Smooth muscle cell of bladder (primary cell): ENCODE data around the gene ERG28. TPM values are rescaled to one million over a fixed set of nuclear protein-coding genes. Genes with fewer than 3 reads are reported as not detected.

Experiments
- total RNA-seq: library from RNA; depleted of rRNA; stranded (reverse); fragments of >200 nt; gene quantifications from 2 replicates; pipeline ENCODE4 v1.2.3, GENCODE V29; 2014

ERG28 gene, protein sequence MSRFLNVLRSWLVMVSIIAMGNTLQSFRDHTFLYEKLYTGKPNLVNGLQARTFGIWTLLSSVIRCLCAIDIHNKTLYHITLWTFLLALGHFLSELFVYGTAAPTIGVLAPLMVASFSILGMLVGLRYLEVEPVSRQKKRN
- total RNA-seq = 7.4 and 8.0 TPM in 2 replicates

DNA sequence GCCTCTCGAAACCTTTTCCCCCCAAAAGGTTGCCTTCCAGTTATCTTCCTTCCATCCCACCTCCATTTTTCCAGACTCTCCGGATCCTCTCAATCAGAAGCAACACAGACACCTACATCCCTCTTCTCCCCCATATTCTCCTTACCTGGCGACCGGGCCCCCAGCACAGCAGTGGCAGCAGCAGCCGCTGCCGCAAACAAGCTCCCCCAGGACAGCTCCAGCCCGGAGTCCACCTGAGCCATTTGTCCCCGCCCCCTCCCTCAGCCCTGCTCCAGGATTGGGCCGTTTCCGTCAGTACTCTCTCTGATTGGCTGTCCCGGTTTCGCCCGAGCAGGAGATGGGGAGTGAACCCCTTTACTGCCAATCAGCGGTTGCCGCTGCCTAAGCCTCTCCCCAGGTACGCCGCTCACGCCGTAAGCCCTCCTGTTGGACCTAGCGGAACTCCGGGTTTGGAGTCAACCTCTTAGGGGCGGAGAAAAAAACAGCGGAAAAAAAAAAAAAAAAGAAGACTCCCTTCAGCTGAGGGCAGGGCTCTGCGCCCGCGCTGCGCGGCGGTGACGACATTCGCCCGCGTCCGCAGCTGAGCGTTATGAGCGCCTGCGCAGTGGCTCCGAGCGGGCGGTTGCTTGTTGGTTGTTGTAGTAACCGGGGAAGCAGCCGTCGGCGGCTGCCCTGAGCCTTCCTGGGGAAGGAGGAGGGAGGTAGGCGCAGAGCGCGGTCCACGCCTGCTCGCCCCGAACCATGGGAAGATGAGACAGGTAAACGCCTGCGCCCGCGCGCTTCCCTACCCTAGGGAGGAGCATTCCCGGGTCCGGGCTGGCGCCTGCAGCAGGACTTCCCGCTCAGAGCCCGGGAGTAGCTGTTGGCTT, at the start of gene ERG28, which contains the start of gene TTLL5:
TSS of gene ERG28 (minus strand) at position 247 of the 869 bp plus-strand sequence. CDS start 3,374 bp downstream, outside the sequence.
TSS of gene TTLL5 (plus strand) at position 617 of the 869 bp plus-strand sequence. CDS start 1,904 bp downstream, outside the sequence.

Other genes with a start within 250 kb of the ERG28 start
- 76.2 and 85.6 TPM in 2 replicates for gene JDP2, start 232.9 kb downstream of the ERG28 start, total RNA-seq
- not detected in 2 replicates for gene BATF, start 138.4 kb downstream of the ERG28 start, total RNA-seq
- gene FLVCR2, start 82.3 kb downstream of the ERG28 start, total RNA-seq = 0.71 and 0.92 TPM in 2 replicates
- 14.8 and 17.5 TPM in 2 replicates for gene TTLL5, start 370 bp upstream of the ERG28 start, total RNA-seq